AG04449 (cell line): ENCODE data around the gene PPM1N.

Experiments
- CTCF ChIA-PET: fragments of 350-600 bp; formaldehyde crosslinking; extraction: SDS; loops from one replicate; lab custom pipeline; 2021; ENCODE audit warnings: antibody characterized with exemption; lab: Yijun Ruan, JAX
- POLR2A ChIA-PET: fragments of 400-600, 350-600 bp; formaldehyde crosslinking; extraction: SDS; loops from one replicate; lab custom pipeline; 2020; ENCODE audit warnings: antibody characterized with exemption, inconsistent platforms; lab: Yijun Ruan, JAX
- DNase-seq: peaks from one replicate; pipeline ENCODE4 v3.0.0-alpha.2; 2010; ENCODE audit warnings: low read depth, low spot score
- H3K4me3 ChIP-seq: 2 replicates; pipeline ENCODE4 v1.5.1; 2011; ENCODE audit warnings: low read depth, mild to moderate bottlenecking, control low read depth, low read length
- TF ChIP-seq, protein P1 (sequence below): IDR thresholded peaks from one replicate; pipeline ENCODE4 v1.5.1; 2011; ENCODE audit warnings: mild to moderate bottlenecking, moderate library complexity, low read length, control low read depth, inconsistent platforms; ENCODE audit not compliant: insufficient read depth; ENCODE audit errors: missing control alignments

PPM1N gene

GRCh38 chr19:45489216-45489855, 8.9 kb upstream of the PPM1N start:
- H3K4me3 ChIP-seq = no peak overlapping the region
- TF ChIP-seq, protein P1, sequence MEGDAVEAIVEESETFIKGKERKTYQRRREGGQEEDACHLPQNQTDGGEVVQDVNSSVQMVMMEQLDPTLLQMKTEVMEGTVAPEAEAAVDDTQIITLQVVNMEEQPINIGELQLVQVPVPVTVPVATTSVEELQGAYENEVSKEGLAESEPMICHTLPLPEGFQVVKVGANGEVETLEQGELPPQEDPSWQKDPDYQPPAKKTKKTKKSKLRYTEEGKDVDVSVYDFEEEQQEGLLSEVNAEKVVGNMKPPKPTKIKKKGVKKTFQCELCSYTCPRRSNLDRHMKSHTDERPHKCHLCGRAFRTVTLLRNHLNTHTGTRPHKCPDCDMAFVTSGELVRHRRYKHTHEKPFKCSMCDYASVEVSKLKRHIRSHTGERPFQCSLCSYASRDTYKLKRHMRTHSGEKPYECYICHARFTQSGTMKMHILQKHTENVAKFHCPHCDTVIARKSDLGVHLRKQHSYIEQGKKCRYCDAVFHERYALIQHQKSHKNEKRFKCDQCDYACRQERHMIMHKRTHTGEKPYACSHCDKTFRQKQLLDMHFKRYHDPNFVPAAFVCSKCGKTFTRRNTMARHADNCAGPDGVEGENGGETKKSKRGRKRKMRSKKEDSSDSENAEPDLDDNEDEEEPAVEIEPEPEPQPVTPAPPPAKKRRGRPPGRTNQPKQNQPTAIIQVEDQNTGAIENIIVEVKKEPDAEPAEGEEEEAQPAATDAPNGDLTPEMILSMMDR = no peak
- CTCF ChIA-PET = interaction anchor here (0.8 to 6.2 kb wide), 8 partner anchors 9 to 153 kb away, joined by 3 to 60 read pairs (median 9); no protein-coding TSS in a partner anchor
- POLR2A ChIA-PET = no interaction called here
- no peak for DNase-seq

DNA sequence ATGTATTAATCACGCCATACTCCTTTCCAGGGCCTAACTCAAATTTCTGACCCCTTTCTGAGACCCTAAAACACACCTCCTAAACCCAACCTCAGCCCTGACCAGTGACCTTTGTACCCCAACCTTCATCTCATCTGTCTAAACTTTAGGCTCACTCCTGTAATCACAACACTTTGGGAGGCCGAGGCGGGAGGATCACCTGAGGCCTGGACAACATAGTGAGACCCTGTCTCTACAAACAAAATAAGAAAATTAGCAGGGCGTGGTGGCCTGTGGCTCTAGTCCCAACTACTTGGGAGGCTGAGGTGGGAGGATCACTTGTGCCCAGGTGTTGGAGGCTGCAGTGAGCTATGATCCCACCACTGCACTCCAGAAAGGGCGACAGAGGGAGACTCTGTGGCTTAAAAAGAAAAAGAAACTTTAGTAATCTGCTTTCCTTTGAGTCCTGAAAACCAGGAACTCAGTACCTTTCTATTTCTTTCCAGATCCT, 6.1 kb upstream of the PPM1N start:
- ChIA-PET POLR2A (no interaction called here), CTCF (interaction anchor here (0.6 to 8.8 kb wide), 6 partner anchors 13 to 520 kb away, joined by 3 to 68 read pairs (median 6); no protein-coding TSS in a partner anchor)
- no peak for DNase-seq
- TF ChIP-seq, protein P1 = no peak
- no peak overlapping the region for H3K4me3 ChIP-seq

DNA sequence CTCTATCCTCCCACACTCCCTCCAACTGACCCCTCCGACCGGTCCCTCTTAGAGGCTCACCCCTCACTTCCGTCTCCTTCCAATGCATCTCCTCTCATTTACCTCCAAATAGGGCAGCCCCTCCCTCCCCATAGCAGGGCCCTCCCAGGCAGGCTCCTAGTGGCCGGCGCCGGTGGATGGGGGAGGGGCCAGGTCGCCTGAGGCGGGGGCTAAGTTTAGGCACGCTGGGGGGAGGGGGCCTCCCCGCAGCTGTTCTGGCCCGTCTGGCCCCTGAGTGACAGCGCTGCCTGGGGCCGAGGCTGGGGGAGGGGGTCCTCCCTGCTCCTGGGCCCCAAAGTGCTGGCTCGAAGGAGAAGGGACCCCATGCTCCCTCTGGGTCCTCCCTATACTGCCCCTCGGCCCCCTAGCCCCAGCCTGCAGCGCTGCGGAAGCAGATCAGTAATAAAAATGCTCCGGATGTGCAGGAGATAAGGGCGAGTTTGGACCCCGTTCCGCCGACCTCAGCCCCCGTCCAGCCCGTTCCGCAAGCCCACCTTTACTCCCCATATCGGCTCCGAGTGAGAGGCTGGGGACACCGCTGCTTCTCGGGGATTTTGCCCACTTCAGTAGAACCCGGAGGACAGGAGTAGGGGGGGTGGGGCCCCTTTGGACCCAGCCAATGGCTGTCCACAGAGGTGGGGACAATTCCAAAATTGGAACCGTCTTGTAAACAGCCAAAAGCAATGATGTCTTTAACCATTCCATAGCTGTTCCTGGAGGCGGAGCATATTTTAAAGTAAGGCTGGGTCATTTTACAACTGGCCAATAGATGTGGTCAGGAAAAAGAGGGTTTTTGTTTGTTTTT, 5.4 kb upstream of the PPM1N start:
- TF ChIP-seq, protein P1 = no peak
- ChIA-PET POLR2A (no interaction called here), CTCF (interaction anchor here (0.6 to 8.8 kb wide), 10 partner anchors 8 to 520 kb away, joined by 3 to 68 read pairs (median 6); no protein-coding TSS in a partner anchor)
- no peak for DNase-seq
- H3K4me3 ChIP-seq = peak overlapping the region; percentile 56

DNA sequence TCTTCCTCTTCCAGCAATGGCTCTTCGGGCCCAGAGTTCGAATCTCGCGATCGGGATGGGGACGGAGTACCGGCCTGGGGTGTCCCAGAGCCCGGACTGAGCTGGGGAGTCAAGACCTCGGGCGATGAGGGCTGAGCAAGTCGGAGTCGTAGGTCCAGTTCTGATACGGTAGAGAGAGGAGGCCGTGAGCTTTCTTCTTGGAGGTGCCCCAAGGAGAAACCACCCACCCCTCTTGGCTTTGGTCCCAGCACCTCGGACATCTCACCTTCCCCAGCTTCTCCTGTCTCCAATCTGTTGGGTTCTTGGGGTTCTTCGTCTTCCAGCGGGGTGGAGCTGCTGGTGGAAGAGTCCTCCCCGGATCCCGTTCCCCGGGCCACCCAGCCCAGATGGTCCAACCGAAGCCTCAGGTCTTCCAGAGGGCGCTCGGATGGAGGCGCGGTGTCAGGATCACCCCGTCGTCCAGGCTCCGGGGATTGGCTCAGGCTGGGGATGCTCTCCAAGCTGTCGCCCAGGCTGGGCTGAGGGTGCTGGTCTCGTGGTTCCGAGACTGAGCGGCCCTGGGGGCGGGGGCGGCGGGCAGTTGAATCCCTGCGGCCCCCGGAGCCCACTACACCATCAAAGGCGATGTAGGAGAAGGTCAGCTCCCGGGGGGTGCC, 3.9 kb upstream of the PPM1N start:
- no peak for DNase-seq
- TF ChIP-seq, protein P1 = no peak
- no peak overlapping the region for H3K4me3 ChIP-seq
- CTCF ChIA-PET = interaction anchor here (0.9 to 8.8 kb wide), 19 partner anchors 9 to 199 kb away, joined by 3 to 99 read pairs (median 4); no protein-coding TSS in a partner anchor
- POLR2A ChIA-PET = no interaction called here

DNA sequence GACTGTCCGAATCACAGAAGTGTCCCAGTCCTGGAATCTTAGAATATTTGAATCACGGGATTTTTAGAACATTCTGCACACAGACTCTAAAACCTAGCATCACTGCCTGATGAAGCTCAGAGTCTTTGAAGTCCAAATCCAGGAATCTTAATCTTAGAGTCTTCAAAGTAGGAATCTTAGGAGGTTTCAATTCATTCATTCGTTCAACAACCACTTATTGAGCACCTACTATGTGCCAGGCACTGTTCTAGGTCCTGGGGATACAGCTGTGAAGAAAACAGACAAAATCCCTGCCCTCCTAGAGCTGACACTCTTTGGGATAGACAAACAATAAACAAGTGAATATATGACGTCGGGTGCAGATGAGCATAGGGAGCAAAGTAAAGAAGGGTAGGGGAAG, 3.1 kb upstream of the PPM1N start:
- DNase-seq = no peak
- TF ChIP-seq, protein P1 = no peak
- POLR2A ChIA-PET = no interaction called here
- CTCF ChIA-PET = interaction anchor here (0.6 to 8.8 kb wide), 20 partner anchors 10 to 198 kb away, joined by 3 to 99 read pairs (median 4); no protein-coding TSS in a partner anchor
- no peak overlapping the region for H3K4me3 ChIP-seq
